Peyer's patch (tissue), 4 donors: Measurements from ENCODE around the gene ZNF831.

ENCODE experiments used
- CTCF ChIP-seq, 6 experiments: fragments of 450-650 bp in 4 of 6; fragments of 200-600 bp in 2 of 6; sonication (generic) in 1 of 6; IDR thresholded peaks; one replicate each; pipeline ENCODE4 v1.5.1; 2017 to 2019; ENCODE audit warnings: antibody characterized with exemption in 6 of 6, mild to moderate bottlenecking in 3 of 6, moderate library complexity in 1 of 6
- POLR2A ChIP-seq, 2 donors: fragments of 450-650 bp; IDR thresholded peaks; one replicate each; pipeline ENCODE4 v1.5.1; 2017; ENCODE audit warnings: antibody characterized with exemption in 2 of 2, mild to moderate bottlenecking in 2 of 2, moderate library complexity in 2 of 2

- TF ChIP-seq CTCF (IDR thresholded peaks at IDR 0.05) (no peak), POLR2A (IDR thresholded peaks at IDR 0.05) (no peak)
Observed at GRCh38 chr20:59171986-59172385, 8.4 kb downstream of the ZNF831 start.
